Endodermal cell (in vitro differentiated cells): Measurements from ENCODE around the gene BCL2L11. TPM values are rescaled to one million over a fixed set of nuclear protein-coding genes. Genes with fewer than 3 reads are reported as not detected.

ENCODE experiments used
- DNase-seq: peaks from one replicate; pipeline ENCODE4 v3.0.0-alpha.2; 2017
- H3K27ac ChIP-seq: 2 replicates; pipeline ENCODE4 v1.5.1; 2013; ENCODE audit warnings: mild to moderate bottlenecking, low read depth, low read length, moderate library complexity
- H3K27me3 ChIP-seq: 2 replicates; pipeline ENCODE4 v1.6.1; 2013; ENCODE audit warnings: mild to moderate bottlenecking, low read length, moderate library complexity; ENCODE audit not compliant: insufficient read depth, control insufficient read depth, poor library complexity, severe bottlenecking
- H3K36me3 ChIP-seq: 2 replicates; pipeline ENCODE4 v1.7.0; 2013; ENCODE audit warnings: mild to moderate bottlenecking, low read length, moderate library complexity; ENCODE audit not compliant: control insufficient read depth, insufficient read depth
- H3K4me1 ChIP-seq: one replicate; pipeline ENCODE4 v1.7.0; 2013; ENCODE audit warnings: low read length; ENCODE audit not compliant: control insufficient read depth, insufficient read depth
- H3K4me3 ChIP-seq: 2 replicates; pipeline ENCODE4 v1.5.1; 2013; ENCODE audit warnings: mild to moderate bottlenecking, low read length, moderate library complexity
- H3K9ac ChIP-seq: 2 replicates; pipeline ENCODE4 v1.6.1; 2013; ENCODE audit warnings: mild to moderate bottlenecking, low read length, moderate library complexity; ENCODE audit not compliant: poor library complexity, severe bottlenecking; ENCODE audit errors: extremely low read depth
- H3K9me3 ChIP-seq: 2 replicates; pipeline ENCODE4 v1.6.1; 2013; ENCODE audit warnings: mild to moderate bottlenecking, low read length, moderate library complexity; ENCODE audit not compliant: control insufficient read depth
- H3K27ac Mint-ChIP-seq: 2 replicates; pipeline ENCODE4 v1.8.0; 2020; ENCODE audit warnings: mixed read lengths
- H3K27me3 Mint-ChIP-seq: 2 replicates; pipeline ENCODE4 v1.8.0; 2021; ENCODE audit warnings: mild to moderate bottlenecking, mixed read lengths; ENCODE audit not compliant: insufficient read depth
- H3K36me3 Mint-ChIP-seq: 2 replicates; pipeline ENCODE4 v1.8.0; 2020; ENCODE audit warnings: low read depth, mixed read lengths
- H3K4me1 Mint-ChIP-seq: 2 replicates; pipeline ENCODE4 v1.8.0; 2020; ENCODE audit warnings: mixed read lengths
- H3K4me3 Mint-ChIP-seq: 2 replicates; pipeline ENCODE4 v1.8.0; 2020; ENCODE audit warnings: mild to moderate bottlenecking, moderate library complexity, mixed read lengths
- H3K9me3 Mint-ChIP-seq: 2 replicates; pipeline ENCODE4 v1.8.0; 2020; ENCODE audit warnings: mild to moderate bottlenecking, mixed read lengths
- WGBS, 2 experiments: methylation state at CpG; one replicate each; pipeline versions ENCODE4 v1.1.5 to v1.1.7; 2013; ENCODE audit warnings: missing lambda C conversion rate in 2 of 2, mixed read lengths in 1 of 2; ENCODE audit not compliant: insufficient coverage in 1 of 2, insufficient read length in 1 of 2; 5-methylcytosine and 5-hydroxymethylcytosine counted together
- total RNA-seq, 2 donors: library from RNA; stranded (reverse); fragmentation: NEBNext Ultra II Directional in 1 of 2; extraction: Animal tissue kit (Norgen Biotek cat#: 25700) in 1 of 2; gene quantifications; 2 replicates in 1 of 2; 3 replicates in 1 of 2; pipeline ENCODE4 v1.2.1, GENCODE V29; 2021
- TF ChIP-seq, protein P1 (sequence below): fragments of 200-600 bp; sonication (generic); conservative IDR thresholded peaks from 2 replicates; pipeline ENCODE4 v1.5.0; 2021; ENCODE audit warnings: antibody characterized with exemption, mild to moderate bottlenecking

Gene BCL2L11
- total RNA-seq, 2 donors from 2014 or later, result 16.7 to 21.0 TPM

DNA sequence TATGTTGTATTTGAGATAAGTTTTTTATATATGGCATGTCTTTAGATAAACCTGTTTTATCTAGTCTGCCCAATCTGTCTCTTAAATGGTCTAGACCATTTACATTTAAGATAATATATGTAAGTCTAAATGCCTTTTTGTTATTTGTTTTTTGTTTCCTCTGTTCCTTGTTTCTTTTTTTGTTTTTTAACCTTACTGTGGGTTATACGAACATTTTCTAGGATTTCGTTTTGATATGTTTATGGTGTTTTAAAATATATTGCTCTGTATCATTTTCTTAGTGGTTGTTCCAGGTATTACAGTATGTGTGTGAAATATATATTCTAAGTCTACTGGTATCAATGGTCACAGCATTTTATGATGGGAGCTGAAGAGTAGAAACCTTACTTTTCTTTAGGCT is 13.3 kb downstream of the BCL2L11 start:
- 95 to 100% methylated on average over 1 to 2 of the region's 2 CpGs for WGBS, 2 experiments

DNA sequence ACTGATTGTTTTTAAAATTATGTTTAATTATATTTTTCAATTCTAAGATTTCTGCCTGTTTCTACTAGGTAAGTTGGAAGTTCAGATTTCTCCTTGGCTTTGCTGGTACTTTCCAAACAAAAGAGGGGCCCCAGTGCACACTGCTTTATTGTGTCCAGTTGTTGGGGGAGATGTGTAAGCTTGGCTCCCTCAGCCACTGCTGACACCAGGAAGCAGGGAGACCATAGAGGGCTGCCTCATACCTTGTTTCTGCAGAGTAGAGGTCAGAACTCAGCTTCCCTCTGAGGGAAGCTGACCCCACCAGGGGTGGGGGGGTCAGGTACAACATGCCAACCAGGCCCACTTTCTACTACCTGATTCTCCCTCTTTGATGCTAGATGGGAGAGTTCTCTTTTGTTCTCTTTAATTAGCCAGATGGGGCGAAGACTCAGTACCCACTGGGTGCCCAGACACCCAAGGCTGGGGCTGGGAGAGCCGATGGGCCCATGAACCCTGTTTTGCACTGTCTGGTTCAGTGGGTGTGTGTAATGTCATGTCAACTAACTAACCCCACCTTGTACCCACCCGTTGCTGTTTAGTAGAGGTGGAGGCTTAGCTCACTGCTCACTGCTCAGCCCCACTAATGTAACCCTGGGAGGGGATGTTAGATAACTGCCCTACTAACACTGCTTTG is 14.7 kb downstream of the BCL2L11 start:
- no peaks in the 10 kb centered on the region for H3K27me3 Mint-ChIP-seq
- WGBS, 2 experiments, result 83 to 96% methylated on average over 1 to 3 of the region's 3 CpGs
- H3K9me3 ChIP-seq, result peaks cover under 1% of the 10 kb centered on the region
- no peak overlapping the region for H3K9ac ChIP-seq
- H3K4me1 Mint-ChIP-seq, result peaks cover 17% of the 10 kb centered on the region
- no peak overlapping the region for H3K27ac ChIP-seq
- peaks cover 36% of the 10 kb centered on the region for H3K36me3 Mint-ChIP-seq
- no peaks in the 10 kb centered on the region for H3K9me3 Mint-ChIP-seq
- H3K27me3 ChIP-seq, result no peaks in the 10 kb centered on the region
- H3K4me3 ChIP-seq, result no peak overlapping the region
- DNase-seq, result no peak
- H3K27ac Mint-ChIP-seq, result no peak overlapping the region
- TF ChIP-seq, protein P1, sequence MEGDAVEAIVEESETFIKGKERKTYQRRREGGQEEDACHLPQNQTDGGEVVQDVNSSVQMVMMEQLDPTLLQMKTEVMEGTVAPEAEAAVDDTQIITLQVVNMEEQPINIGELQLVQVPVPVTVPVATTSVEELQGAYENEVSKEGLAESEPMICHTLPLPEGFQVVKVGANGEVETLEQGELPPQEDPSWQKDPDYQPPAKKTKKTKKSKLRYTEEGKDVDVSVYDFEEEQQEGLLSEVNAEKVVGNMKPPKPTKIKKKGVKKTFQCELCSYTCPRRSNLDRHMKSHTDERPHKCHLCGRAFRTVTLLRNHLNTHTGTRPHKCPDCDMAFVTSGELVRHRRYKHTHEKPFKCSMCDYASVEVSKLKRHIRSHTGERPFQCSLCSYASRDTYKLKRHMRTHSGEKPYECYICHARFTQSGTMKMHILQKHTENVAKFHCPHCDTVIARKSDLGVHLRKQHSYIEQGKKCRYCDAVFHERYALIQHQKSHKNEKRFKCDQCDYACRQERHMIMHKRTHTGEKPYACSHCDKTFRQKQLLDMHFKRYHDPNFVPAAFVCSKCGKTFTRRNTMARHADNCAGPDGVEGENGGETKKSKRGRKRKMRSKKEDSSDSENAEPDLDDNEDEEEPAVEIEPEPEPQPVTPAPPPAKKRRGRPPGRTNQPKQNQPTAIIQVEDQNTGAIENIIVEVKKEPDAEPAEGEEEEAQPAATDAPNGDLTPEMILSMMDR, result no peak
- no peaks in the 10 kb centered on the region for H3K4me1 ChIP-seq
- H3K36me3 ChIP-seq, result peaks cover 20% of the 10 kb centered on the region
- no peak overlapping the region for H3K4me3 Mint-ChIP-seq

More for the DNA sequence above, 13.3 kb downstream of the BCL2L11 start:
- Histone ChIP-seq H3K27ac (no peak overlapping the region), H3K9me3 (no peaks in the 10 kb centered on the region), H3K4me1 (no peaks in the 10 kb centered on the region), H3K36me3 (peaks cover 31% of the 10 kb centered on the region), H3K9ac (no peak overlapping the region), H3K27me3 (no peaks in the 10 kb centered on the region), H3K4me3 (no peak overlapping the region)
- Mint-ChIP-seq H3K27me3 (no peaks in the 10 kb centered on the region), H3K4me3 (no peak overlapping the region), H3K27ac (no peak overlapping the region), H3K4me1 (peaks cover 17% of the 10 kb centered on the region), H3K9me3 (no peaks in the 10 kb centered on the region), H3K36me3 (peaks cover 38% of the 10 kb centered on the region)
- no peak for DNase-seq
- TF ChIP-seq, protein P1, result peak; percentile 57

DNA sequence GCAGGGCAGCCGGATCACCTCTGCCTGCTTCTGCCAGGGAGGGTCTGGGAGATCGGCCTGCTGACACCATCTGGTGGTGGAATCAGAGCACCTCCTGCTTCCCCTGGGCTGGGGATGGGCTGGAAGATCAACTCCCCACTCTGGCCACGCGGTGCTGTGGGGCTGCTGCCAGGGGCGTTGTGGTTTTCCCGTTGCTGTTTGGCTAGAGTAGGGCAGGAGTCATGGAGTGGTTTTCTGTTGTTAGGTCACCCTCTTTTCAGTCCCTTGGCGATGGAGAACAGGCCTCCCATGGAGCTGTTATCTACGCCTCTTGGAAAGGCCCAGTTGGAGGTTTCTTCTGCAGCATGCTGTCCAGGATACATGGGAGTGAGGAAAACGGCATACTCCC is 15.2 kb downstream of the BCL2L11 start:
- Mint-ChIP-seq H3K4me1 (peaks cover 17% of the 10 kb centered on the region), H3K27me3 (no peaks in the 10 kb centered on the region), H3K9me3 (no peaks in the 10 kb centered on the region), H3K4me3 (no peak overlapping the region), H3K36me3 (peaks cover 36% of the 10 kb centered on the region), H3K27ac (no peak overlapping the region)
- peaks cover 5% of the 10 kb centered on the region for H3K9me3 ChIP-seq
- H3K36me3 ChIP-seq, result peaks cover 21% of the 10 kb centered on the region
- H3K27me3 ChIP-seq, result no peaks in the 10 kb centered on the region
- peak; percentile 79 for DNase-seq
- 83 to 85% methylated on average over 8 to 9 of the region's 9 CpGs for WGBS, 2 experiments
- no peaks in the 10 kb centered on the region for H3K4me1 ChIP-seq
- H3K9ac ChIP-seq, result no peak overlapping the region
- H3K4me3 ChIP-seq, result no peak overlapping the region
- TF ChIP-seq, protein P1, result peak; percentile 65
- H3K27ac ChIP-seq, result no peak overlapping the region
